Stimulated activated CD8-positive, alpha-beta memory T cell treated with anti-CD3 and anti-CD28 coated beads, Interleukin-15, amount 100 ng/mL, for 1 hour (primary cell): Measurements from ENCODE around the gene LRRIQ1.
"Not testable (repeated sequence)": the region's sequence is repeated elsewhere in the genome, so short reads cannot be mapped to it uniquely, and the experiment has no call there.

Experiments
- DNase-seq: peaks from one replicate; pipeline ENCODE4 v3.0.0-alpha.2; 2020; ENCODE audit warnings: low read depth

The LRRIQ1 gene

GRCh38 chr12:85036234-85036707 lies at the start of gene LRRIQ1, which contains the start of gene TSPAN19:
TSS of gene LRRIQ1 (plus strand) at chr12:85036351. CDS start at chr12:85038177, 1,826 bp downstream.
TSS of gene TSPAN19 (minus strand) at chr12:85036277. CDS start at chr12:85029946, 6,331 bp downstream.
- no peak for DNase-seq

GRCh38 chr12:84986586-84986985 lies 49.6 kb upstream of the LRRIQ1 start:
- no peak for DNase-seq

GRCh38 chr12:84994426-84994825 lies 41.7 kb upstream of the LRRIQ1 start:
- DNase-seq, result no peak

GRCh38 chr12:84995641-84996040 lies 40.5 kb upstream of the LRRIQ1 start:
- DNase-seq, result no peak

- no peak for DNase-seq
These were observed 39.4 kb upstream of the LRRIQ1 start for GRCh38 chr12:84996759-84997158.

GRCh38 chr12:84998341-84998740 lies 37.8 kb upstream of the LRRIQ1 start:
- no peak for DNase-seq

- no peak for DNase-seq
These were observed 35.4 kb upstream of the LRRIQ1 start for GRCh38 chr12:85000729-85001128.

GRCh38 chr12:85002778-85003296 lies 33.3 kb upstream of the LRRIQ1 start:
- DNase-seq, result no peak

- no peak for DNase-seq
These were observed 31.9 kb upstream of the LRRIQ1 start for GRCh38 chr12:85004204-85004603.

- DNase-seq, result not testable (repeated sequence)
These were observed 31.1 kb upstream of the LRRIQ1 start for GRCh38 chr12:85005047-85005446.

GRCh38 chr12:85005615-85006014 lies 30.5 kb upstream of the LRRIQ1 start:
- no peak for DNase-seq

- DNase-seq, result no peak
These were observed 29.9 kb upstream of the LRRIQ1 start for GRCh38 chr12:85006206-85006605.

- DNase-seq, result no peak
These were observed 28.3 kb upstream of the LRRIQ1 start for GRCh38 chr12:85007836-85008235.

- DNase-seq, result no peak
These were observed 19.7 kb upstream of the LRRIQ1 start for GRCh38 chr12:85016413-85016812.

- no peak for DNase-seq
These were observed 19.0 kb upstream of the LRRIQ1 start for GRCh38 chr12:85017133-85017532.

- DNase-seq, result no peak
These were observed 18.5 kb upstream of the LRRIQ1 start for GRCh38 chr12:85017618-85018017.

- no peak for DNase-seq
These were observed 18.1 kb upstream of the LRRIQ1 start for GRCh38 chr12:85018098-85018497.

GRCh38 chr12:85029456-85029855 lies 6.7 kb upstream of the LRRIQ1 start:
- no peak for DNase-seq

- DNase-seq, result no peak
These were observed 582 bp downstream of the LRRIQ1 start for GRCh38 chr12:85036733-85037132.

GRCh38 chr12:85041395-85041794 lies 5.2 kb downstream of the LRRIQ1 start:
- no peak for DNase-seq

- no peak for DNase-seq
These were observed 7.7 kb downstream of the LRRIQ1 start for GRCh38 chr12:85043829-85044228.

- no peak for DNase-seq
These were observed 21.3 kb downstream of the LRRIQ1 start for GRCh38 chr12:85057370-85057963.

- DNase-seq, result no peak
These were observed 22.2 kb downstream of the LRRIQ1 start for GRCh38 chr12:85058339-85058738.

GRCh38 chr12:85059594-85059993 lies 23.4 kb downstream of the LRRIQ1 start:
- no peak for DNase-seq
